Effector memory CD4-positive, alpha-beta T cell (primary cell): ENCODE data around the gene PDIA6.

Experiments
- DNase-seq, 3 donors: peaks; one replicate each; pipeline ENCODE4 v3.0.0-alpha.2; 2020
- H3K27ac ChIP-seq: 2 replicates; pipeline ENCODE4 v1.7.0; 2013; ENCODE audit warnings: mild to moderate bottlenecking, low read length, moderate library complexity; ENCODE audit not compliant: insufficient read depth, poor library complexity, severe bottlenecking
- H3K27me3 ChIP-seq: replicated peaks from 2 replicates; pipeline ENCODE4 v1.7.0; 2013; ENCODE audit warnings: mild to moderate bottlenecking, low read length; ENCODE audit not compliant: insufficient read depth, control insufficient read depth, poor library complexity, severe bottlenecking
- H3K36me3 ChIP-seq: 2 replicates; pipeline ENCODE4 v1.7.0; 2013; ENCODE audit warnings: mild to moderate bottlenecking, low read length, moderate library complexity; ENCODE audit not compliant: control insufficient read depth, insufficient read depth
- H3K4me1 ChIP-seq: 2 replicates; pipeline ENCODE4 v1.7.0; 2013; ENCODE audit warnings: low read length, mild to moderate bottlenecking; ENCODE audit not compliant: control insufficient read depth, insufficient read depth, poor library complexity, severe bottlenecking
- H3K4me3 ChIP-seq: 2 replicates; pipeline ENCODE4 v1.7.0; 2013; ENCODE audit warnings: low read length, low read depth, mild to moderate bottlenecking; ENCODE audit not compliant: insufficient read depth, poor library complexity, severe bottlenecking
- H3K9me3 ChIP-seq: 2 replicates; pipeline ENCODE4 v1.7.0; 2013; ENCODE audit warnings: mild to moderate bottlenecking, low read length, moderate library complexity; ENCODE audit not compliant: control insufficient read depth

The PDIA6 gene

GRCh38 chr2:10845640-10846039 lies 33.1 kb upstream of the PDIA6 start:
- Histone ChIP-seq H3K27me3 (no peaks in the 10 kb centered on the region), H3K9me3 (peaks cover 14% of the 10 kb centered on the region), H3K27ac (no peak overlapping the region), H3K36me3 (no peaks in the 10 kb centered on the region), H3K4me3 (no peak overlapping the region), H3K4me1 (no peaks in the 10 kb centered on the region)
- no peak for DNase-seq

GRCh38 chr2:10844097-10844496 lies 31.5 kb upstream of the PDIA6 start:
- no peaks in the 10 kb centered on the region for H3K4me1 ChIP-seq
- H3K27me3 ChIP-seq, result no peaks in the 10 kb centered on the region
- H3K9me3 ChIP-seq, result peaks cover 14% of the 10 kb centered on the region
- no peak overlapping the region for H3K27ac ChIP-seq
- no peak overlapping the region for H3K4me3 ChIP-seq
- no peaks in the 10 kb centered on the region for H3K36me3 ChIP-seq
- no peak for DNase-seq

GRCh38 chr2:10842506-10842905 lies 29.9 kb upstream of the PDIA6 start:
- H3K27me3 ChIP-seq, result no peaks in the 10 kb centered on the region
- no peak for DNase-seq
- peaks cover 14% of the 10 kb centered on the region for H3K9me3 ChIP-seq
- no peaks in the 10 kb centered on the region for H3K4me1 ChIP-seq
- H3K36me3 ChIP-seq, result no peaks in the 10 kb centered on the region
- H3K27ac ChIP-seq, result no peak overlapping the region
- H3K4me3 ChIP-seq, result no peak overlapping the region

GRCh38 chr2:10841547-10842219 lies 29.1 kb upstream of the PDIA6 start:
- no peak for DNase-seq
- Histone ChIP-seq H3K4me3 (no peak overlapping the region), H3K27ac (no peak overlapping the region), H3K36me3 (no peaks in the 10 kb centered on the region), H3K27me3 (no peaks in the 10 kb centered on the region), H3K4me1 (no peaks in the 10 kb centered on the region), H3K9me3 (peaks cover 14% of the 10 kb centered on the region)

- Histone ChIP-seq H3K36me3 (no peaks in the 10 kb centered on the region), H3K4me3 (no peak overlapping the region), H3K27me3 (no peaks in the 10 kb centered on the region), H3K4me1 (no peaks in the 10 kb centered on the region), H3K9me3 (peaks cover 14% of the 10 kb centered on the region), H3K27ac (no peak overlapping the region)
- no peak for DNase-seq
These were observed 27.2 kb upstream of the PDIA6 start for GRCh38 chr2:10839813-10840212.

- H3K27ac ChIP-seq, result no peak overlapping the region
- peaks cover 14% of the 10 kb centered on the region for H3K9me3 ChIP-seq
- no peaks in the 10 kb centered on the region for H3K36me3 ChIP-seq
- DNase-seq, result no peak
- no peak overlapping the region for H3K4me3 ChIP-seq
- no peaks in the 10 kb centered on the region for H3K4me1 ChIP-seq
- no peaks in the 10 kb centered on the region for H3K27me3 ChIP-seq
These were observed 26.1 kb upstream of the PDIA6 start for GRCh38 chr2:10838734-10839133.

- H3K4me1 ChIP-seq, result no peaks in the 10 kb centered on the region
- H3K36me3 ChIP-seq, result no peaks in the 10 kb centered on the region
- no peak for DNase-seq
- peaks cover 14% of the 10 kb centered on the region for H3K9me3 ChIP-seq
- no peak overlapping the region for H3K27ac ChIP-seq
- H3K27me3 ChIP-seq, result no peaks in the 10 kb centered on the region
- no peak overlapping the region for H3K4me3 ChIP-seq
These were observed 25.0 kb upstream of the PDIA6 start for GRCh38 chr2:10837298-10838266.

GRCh38 chr2:10835052-10835970 lies 22.7 kb upstream of the PDIA6 start:
- DNase-seq, result peak; percentile 49 to 61 (median 52)
- Histone ChIP-seq H3K36me3 (no peaks in the 10 kb centered on the region), H3K27me3 (no peaks in the 10 kb centered on the region)

GRCh38 chr2:10834068-10834655 lies 21.6 kb upstream of the PDIA6 start:
- no peak overlapping the region for H3K4me3 ChIP-seq
- no peak overlapping the region for H3K27ac ChIP-seq
- no peaks in the 10 kb centered on the region for H3K4me1 ChIP-seq
- no peaks in the 10 kb centered on the region for H3K9me3 ChIP-seq
- H3K36me3 ChIP-seq, result no peaks in the 10 kb centered on the region
- no peak for DNase-seq
- no peaks in the 10 kb centered on the region for H3K27me3 ChIP-seq

More at GRCh38 chr2:10835052-10835970, 22.7 kb upstream of the PDIA6 start:
- Histone ChIP-seq H3K4me1 (no peaks in the 10 kb centered on the region), H3K9me3 (no peaks in the 10 kb centered on the region), H3K4me3 (no peak overlapping the region), H3K27ac (no peak overlapping the region)
